ENCODE results near the gene WDR88.

Gene WDR88

GRCh38 chr19:33194886-33195644 is 63.2 kb downstream of the WDR88 start:
- Histone ChIP-seq H3K79me2 (ENCODE audit: insufficient read depth, low read length) (no peaks in the 10 kb centered on the region), H3F3A (ENCODE audit: insufficient read depth, low read length) (no peaks in the 10 kb centered on the region), H3K9ac (ENCODE audit: low read length) (no peak overlapping the region), H3K27me3 (ENCODE audit: insufficient read depth, low read length) (no peaks in the 10 kb centered on the region), H3K4me1 (ENCODE audit: insufficient read depth, low read length, severe bottlenecking) (no peaks in the 10 kb centered on the region), H2AFZ (ENCODE audit: low read length) (no peak overlapping the region), H3K9me2 (ENCODE audit: low read depth, low read length) (no peaks in the 10 kb centered on the region), H3K4me2 (ENCODE audit: low read length) (no peak overlapping the region), H3K27ac (ENCODE audit: low read depth, low read length, poor library complexity, severe bottlenecking) (no peak overlapping the region), H3K4me3 (ENCODE audit: low read depth, low read length, poor library complexity, severe bottlenecking) (no peak overlapping the region), H3K36me3 (ENCODE audit: insufficient read depth, low read length) (no peaks in the 10 kb centered on the region), H3K9me3 (ENCODE audit: low read length) (no peaks in the 10 kb centered on the region), H4K20me1 (ENCODE audit: insufficient read depth, low read length) (no peaks in the 10 kb centered on the region)
- TF ChIP-seq CTCF (IDR thresholded peaks at IDR 0.05; ENCODE audit: low read length) = no peak
- no peak for TF ChIP-seq EZH2 (IDR thresholded peaks at IDR 0.05; ENCODE audit: borderline replicate concordance, low read length)

DNA sequence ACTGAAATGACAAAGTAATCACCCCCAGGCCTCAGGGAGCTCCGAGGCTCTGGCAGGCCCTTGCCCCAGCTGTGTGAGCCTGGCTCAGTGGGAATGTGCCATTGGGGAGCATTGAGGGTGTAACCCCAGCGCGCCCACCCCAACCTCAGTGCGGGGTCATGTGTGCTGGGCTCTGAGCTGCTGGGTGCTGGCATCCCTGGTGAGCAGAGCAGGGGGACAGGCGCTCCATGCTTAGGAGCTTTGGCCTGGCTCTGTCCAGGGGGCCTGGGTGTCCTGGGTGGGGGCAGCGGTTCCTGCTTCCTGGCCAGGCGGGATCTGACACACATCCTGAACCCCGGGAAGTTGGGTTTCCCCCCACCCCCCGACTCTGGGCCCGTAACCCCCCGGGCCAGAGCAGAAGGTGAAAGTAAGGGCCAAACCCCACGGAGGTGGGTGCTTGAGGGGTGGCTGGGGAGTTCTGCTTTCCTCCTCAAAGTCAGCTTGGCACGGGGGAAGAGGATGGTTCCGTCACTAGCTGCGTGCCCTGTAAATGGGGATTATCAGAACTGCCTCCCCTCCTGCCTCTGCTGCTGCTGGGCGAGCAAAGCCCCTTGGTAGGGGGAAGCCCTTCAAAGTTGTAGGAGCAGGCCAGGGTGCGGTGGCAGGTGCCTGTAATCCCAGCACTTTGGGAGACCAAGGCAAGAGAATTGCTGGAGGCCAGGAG is 63.9 kb downstream of the WDR88 start:
- H3K79me2 ChIP-seq (ENCODE audit: insufficient read depth, low read length) = no peaks in the 10 kb centered on the region
- no peak for TF ChIP-seq CTCF (IDR thresholded peaks at IDR 0.05; ENCODE audit: low read length)
- no peak for TF ChIP-seq EZH2 (IDR thresholded peaks at IDR 0.05; ENCODE audit: borderline replicate concordance, low read length)
- no peak overlapping the region for H3K9ac ChIP-seq (ENCODE audit: low read length)
- H4K20me1 ChIP-seq (ENCODE audit: insufficient read depth, low read length) = no peaks in the 10 kb centered on the region
- no peaks in the 10 kb centered on the region for H3K36me3 ChIP-seq (ENCODE audit: insufficient read depth, low read length)
- no peak overlapping the region for H3K4me2 ChIP-seq (ENCODE audit: low read length)
- no peaks in the 10 kb centered on the region for H3K9me2 ChIP-seq (ENCODE audit: low read depth, low read length)
- no peaks in the 10 kb centered on the region for H3K9me3 ChIP-seq (ENCODE audit: low read length)
- no peak overlapping the region for H3K4me3 ChIP-seq (ENCODE audit: low read depth, low read length, poor library complexity, severe bottlenecking)
- no peaks in the 10 kb centered on the region for H3F3A ChIP-seq (ENCODE audit: insufficient read depth, low read length)
- no peak overlapping the region for H3K27ac ChIP-seq (ENCODE audit: low read depth, low read length, poor library complexity, severe bottlenecking)
- H3K4me1 ChIP-seq (ENCODE audit: insufficient read depth, low read length, severe bottlenecking) = no peaks in the 10 kb centered on the region
- no peaks in the 10 kb centered on the region for H3K27me3 ChIP-seq (ENCODE audit: insufficient read depth, low read length)
- H2AFZ ChIP-seq (ENCODE audit: low read length) = no peak overlapping the region

DNA sequence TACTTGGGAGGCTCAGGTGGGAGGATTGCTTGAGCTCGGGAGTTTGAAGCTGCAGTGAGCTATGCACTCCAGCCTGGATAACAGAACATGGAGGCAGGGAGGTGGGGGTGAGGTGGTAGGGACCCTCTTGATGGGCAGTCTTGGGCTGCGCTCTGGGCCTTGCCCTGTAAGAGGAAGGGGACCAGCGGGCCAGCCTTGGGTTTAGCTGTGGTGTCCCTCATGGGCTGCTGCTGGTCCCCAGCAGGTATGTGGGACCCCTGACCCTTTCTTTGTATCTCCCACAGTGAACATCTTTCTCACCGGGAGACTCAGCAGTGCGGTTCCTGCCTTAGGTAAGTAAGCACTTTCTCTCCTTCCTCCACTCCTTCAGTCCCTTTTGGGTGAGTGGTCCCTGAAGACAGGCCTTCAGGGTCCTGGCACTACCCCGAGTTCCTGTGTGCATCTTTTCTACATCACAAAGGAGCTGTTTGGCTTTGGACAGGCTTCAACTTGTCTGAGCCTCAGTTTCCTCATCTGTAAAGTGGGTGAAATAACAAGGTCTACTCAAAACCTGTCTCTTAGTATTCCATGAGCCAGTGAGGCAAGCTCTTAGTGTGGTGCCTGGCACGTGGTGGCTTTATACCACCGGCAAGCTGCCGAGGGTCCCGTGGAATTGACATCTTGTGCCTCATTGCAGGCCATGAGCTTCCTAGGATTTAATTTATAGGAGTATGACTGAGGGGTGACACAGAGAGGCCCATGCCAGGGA is 64.7 kb downstream of the WDR88 start:
- TF ChIP-seq EZH2 (IDR thresholded peaks at IDR 0.05; ENCODE audit: borderline replicate concordance, low read length) (no peak), CTCF (IDR thresholded peaks at IDR 0.05; ENCODE audit: low read length) (no peak)
- Histone ChIP-seq H3F3A (ENCODE audit: insufficient read depth, low read length) (no peaks in the 10 kb centered on the region), H3K79me2 (ENCODE audit: insufficient read depth, low read length) (no peaks in the 10 kb centered on the region), H4K20me1 (ENCODE audit: insufficient read depth, low read length) (no peaks in the 10 kb centered on the region), H3K4me2 (ENCODE audit: low read length) (no peak overlapping the region), H3K9ac (ENCODE audit: low read length) (no peak overlapping the region), H3K9me2 (ENCODE audit: low read depth, low read length) (no peaks in the 10 kb centered on the region), H3K36me3 (ENCODE audit: insufficient read depth, low read length) (no peaks in the 10 kb centered on the region), H3K27me3 (ENCODE audit: insufficient read depth, low read length) (no peaks in the 10 kb centered on the region), H3K4me1 (ENCODE audit: insufficient read depth, low read length, severe bottlenecking) (no peaks in the 10 kb centered on the region), H2AFZ (ENCODE audit: low read length) (no peak overlapping the region), H3K27ac (ENCODE audit: low read depth, low read length, poor library complexity, severe bottlenecking) (no peak overlapping the region), H3K4me3 (ENCODE audit: low read depth, low read length, poor library complexity, severe bottlenecking) (no peak overlapping the region), H3K9me3 (ENCODE audit: low read length) (no peaks in the 10 kb centered on the region)
